ENCODE measurements around the gene TAMM41.
A peak's percentile ranks its signal among the peaks of the same experiment; 100 is the strongest.

TAMM41 gene

DNA sequence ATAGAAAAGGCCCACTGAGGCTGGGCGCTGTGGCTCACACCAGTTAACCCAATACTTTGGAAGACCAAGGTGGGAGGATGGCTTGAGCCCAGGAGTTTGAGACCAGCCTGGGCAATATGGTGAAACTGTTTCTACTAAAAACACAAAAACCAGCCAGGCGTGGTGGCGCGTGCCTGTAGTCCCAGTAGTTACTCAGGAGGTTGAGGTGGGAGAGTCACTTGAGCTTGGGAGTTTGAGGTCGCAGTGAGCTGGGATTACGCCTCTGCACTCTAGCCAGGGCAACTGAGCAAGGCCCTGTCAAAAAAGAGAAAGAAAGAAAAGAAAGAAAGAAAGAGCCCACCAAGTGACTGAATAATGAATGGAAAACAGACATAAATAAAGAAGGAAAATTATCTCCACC is 32.0 kb downstream of the TAMM41 start:
- DNase-seq (ENCODE audit: low spot score): no peak
- TF ChIP-seq CTCF (IDR thresholded peaks at IDR 0.05; ENCODE audit: extremely low read depth, insufficient read depth, missing control alignments): no peak
- in situ Hi-C loops (cut with MboI; ENCODE audit: low pct_unique_long_range_greater_than_20kb, low sequenced_read_pairs, unreplicated experiment): loop anchor here (25.0 kb wide), 1 partner anchor 427 kb away; no protein-coding TSS in a partner anchor

DNA sequence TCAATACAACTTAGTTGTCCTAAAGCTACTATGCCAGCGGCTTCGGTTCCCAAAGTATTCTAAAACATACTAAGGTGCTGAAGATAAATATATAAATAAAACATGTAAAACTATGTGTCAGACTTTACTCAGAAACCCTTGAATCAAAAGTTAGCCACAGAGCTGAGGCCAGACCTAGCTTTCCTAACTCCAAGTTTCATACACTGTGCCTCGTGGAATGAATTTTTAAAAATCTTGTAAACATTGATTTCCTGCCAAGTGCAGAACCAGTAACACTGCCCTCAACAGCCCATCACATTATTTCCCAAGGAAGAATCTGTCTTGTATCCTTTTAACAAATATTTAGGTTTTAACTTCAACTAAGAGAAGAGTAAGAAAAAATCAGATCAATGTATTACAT is 36.4 kb downstream of the TAMM41 start:
- no peak for DNase-seq (ENCODE audit: low spot score)
- TF ChIP-seq CTCF (IDR thresholded peaks at IDR 0.05; ENCODE audit: extremely low read depth, insufficient read depth, missing control alignments): no peak
- in situ Hi-C loops (cut with MboI; ENCODE audit: low pct_unique_long_range_greater_than_20kb, low sequenced_read_pairs, unreplicated experiment): loop anchor here (25.0 kb wide), 1 partner anchor 423 kb away; no protein-coding TSS in a partner anchor

- in situ Hi-C loops (cut with MboI; ENCODE audit: low pct_unique_long_range_greater_than_20kb, low sequenced_read_pairs, unreplicated experiment): loop anchor here (25.0 kb wide), 1 partner anchor 421 kb away; no protein-coding TSS in a partner anchor
- DNase-seq (ENCODE audit: low spot score): no peak
- TF ChIP-seq CTCF (IDR thresholded peaks at IDR 0.05; ENCODE audit: extremely low read depth, insufficient read depth, missing control alignments): no peak
Measured at GRCh38 chr3:11808231-11808630, 38.5 kb downstream of the TAMM41 start.

DNA sequence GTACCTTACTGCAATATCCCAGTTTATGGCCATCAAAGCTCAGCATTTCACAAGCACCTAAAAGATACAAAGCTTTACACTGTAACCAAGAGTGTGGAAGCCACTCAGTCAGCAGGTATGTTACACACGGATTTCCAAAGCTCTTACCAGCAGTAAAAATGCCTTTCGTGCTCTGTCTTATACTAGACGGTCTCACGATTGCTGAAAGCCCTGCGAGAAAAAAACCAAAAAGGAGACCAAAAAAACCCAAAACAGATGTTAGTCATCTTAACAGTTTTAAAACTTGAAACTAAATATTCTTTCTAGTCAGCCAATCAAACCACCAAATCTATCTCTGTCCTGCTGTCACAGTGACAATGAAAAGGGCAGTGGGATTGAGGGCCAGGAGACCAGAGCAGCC is 39.0 kb downstream of the TAMM41 start:
- no peak for DNase-seq (ENCODE audit: low spot score)
- in situ Hi-C loops (cut with MboI; ENCODE audit: low pct_unique_long_range_greater_than_20kb, low sequenced_read_pairs, unreplicated experiment): loop anchor here (25.0 kb wide), 1 partner anchor 420 kb away; no protein-coding TSS in a partner anchor
- TF ChIP-seq CTCF (IDR thresholded peaks at IDR 0.05; ENCODE audit: extremely low read depth, insufficient read depth, missing control alignments): no peak

DNA sequence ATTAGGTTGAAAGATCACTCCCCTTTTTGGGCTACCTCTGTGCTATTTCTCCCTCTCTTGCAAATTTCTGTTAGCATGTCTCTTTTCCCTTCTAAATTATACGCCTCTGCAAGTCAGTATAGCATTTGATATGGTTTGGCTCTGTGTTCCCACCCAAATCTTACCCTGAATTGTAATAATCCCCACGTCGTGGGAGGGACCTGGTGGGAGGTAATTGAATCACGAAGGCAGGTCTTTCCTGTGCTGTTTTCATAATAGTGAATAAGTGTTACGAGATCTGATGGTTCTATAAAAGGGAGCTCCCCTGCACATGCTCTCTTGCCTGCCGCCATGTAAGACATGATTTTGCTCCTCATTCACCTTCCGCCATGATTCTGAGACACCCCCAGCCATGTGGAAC is 41.0 kb downstream of the TAMM41 start:
- DNase-seq (ENCODE audit: low spot score): no peak
- in situ Hi-C loops (cut with MboI; ENCODE audit: low pct_unique_long_range_greater_than_20kb, low sequenced_read_pairs, unreplicated experiment): loop anchor here (25.0 kb wide), 1 partner anchor 418 kb away; no protein-coding TSS in a partner anchor
- no peak for TF ChIP-seq CTCF (IDR thresholded peaks at IDR 0.05; ENCODE audit: extremely low read depth, insufficient read depth, missing control alignments)

DNA sequence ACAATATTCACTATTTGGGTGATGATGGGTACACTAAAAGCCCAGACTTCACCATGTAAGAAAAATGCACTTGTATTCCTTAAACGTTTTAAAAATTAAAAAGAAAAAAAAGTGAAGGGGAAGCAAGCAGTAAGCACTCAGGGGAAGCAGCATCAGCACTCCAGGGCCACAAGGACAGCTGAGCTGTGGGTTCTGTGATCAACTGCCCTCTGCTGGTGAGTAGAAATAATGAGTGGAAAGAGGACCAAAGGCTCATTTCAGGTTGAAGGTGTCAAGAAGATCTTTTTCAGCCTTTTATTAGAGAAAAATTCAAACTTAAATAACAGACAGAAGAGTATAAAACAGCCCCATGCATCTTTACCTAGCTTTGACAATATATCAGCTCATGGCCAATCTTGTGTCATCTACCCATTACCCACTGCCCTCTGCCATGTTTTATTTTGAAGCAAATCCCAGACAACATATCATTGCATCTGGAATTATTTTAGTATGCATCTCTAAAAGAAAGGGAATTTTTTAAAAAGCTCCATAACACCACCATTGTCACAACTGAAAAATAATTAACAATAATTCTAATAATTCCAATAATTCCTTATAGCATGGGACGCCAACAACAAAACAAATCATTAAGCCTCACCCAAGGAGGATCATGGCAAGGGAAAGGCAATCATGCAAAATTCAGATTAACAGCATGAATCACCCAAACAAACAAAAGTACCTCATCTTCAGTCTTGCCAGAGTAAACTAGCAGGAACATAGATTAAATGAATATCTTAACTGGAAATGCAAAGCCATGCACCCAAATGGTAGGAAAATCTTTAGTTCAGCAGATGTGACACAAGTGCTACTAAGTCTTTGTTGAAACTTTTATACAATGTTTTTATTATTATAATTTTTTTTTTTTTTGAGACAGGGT is 42.5 kb downstream of the TAMM41 start:
- peak; percentile 60 for DNase-seq (ENCODE audit: low spot score)
- in situ Hi-C loops (cut with MboI; ENCODE audit: low pct_unique_long_range_greater_than_20kb, low sequenced_read_pairs, unreplicated experiment): loop anchor here (25.0 kb wide), 1 partner anchor 417 kb away; no protein-coding TSS in a partner anchor

More for the DNA sequence above, 42.5 kb downstream of the TAMM41 start:
- TF ChIP-seq CTCF (IDR thresholded peaks at IDR 0.05; ENCODE audit: extremely low read depth, insufficient read depth, missing control alignments): peak; percentile 69

Data from GM13977 (cell line).